Effector memory CD8-positive, alpha-beta T cell (primary cell): ENCODE measurements around the gene ARL11.

Source experiments
- ATAC-seq: fragments of 150-1000 bp; cut with Tn5 transposase; replicated peaks from 2 replicates; pipeline ENCODE4 v1.10.0; 2021; ENCODE audit warnings: mild to moderate bottlenecking, moderate library complexity
- DNase-seq, 3 experiments: peaks; one replicate each; pipeline ENCODE4 v3.0.0; 2021
- H3K27ac Mint-ChIP-seq, 2 donors: one replicate each; pipeline ENCODE4 v1.8.0; 2022; ENCODE audit warnings: mild to moderate bottlenecking in 2 of 2, mixed read lengths in 2 of 2, moderate library complexity in 2 of 2
- H3K27me3 Mint-ChIP-seq, 2 donors: one replicate each; pipeline ENCODE4 v1.8.0; 2022; ENCODE audit warnings: mixed read lengths in 2 of 2
- H3K36me3 Mint-ChIP-seq: one replicate; pipeline ENCODE4 v1.8.0; 2022; ENCODE audit warnings: mild to moderate bottlenecking, moderate library complexity, mixed read lengths; ENCODE audit not compliant: insufficient read depth
- H3K4me1 Mint-ChIP-seq, 2 donors: one replicate each; pipeline ENCODE4 v1.8.0; 2022; ENCODE audit warnings: low read depth in 2 of 2, mixed read lengths in 2 of 2
- H3K4me3 Mint-ChIP-seq, 2 donors: one replicate each; pipeline ENCODE4 v1.8.0; 2022; ENCODE audit warnings: mild to moderate bottlenecking in 2 of 2, mixed read lengths in 2 of 2, moderate library complexity in 2 of 2
- H3K9me3 Mint-ChIP-seq, 2 donors: one replicate each; pipeline ENCODE4 v1.8.0; 2022; ENCODE audit warnings: mixed read lengths in 2 of 2

The ARL11 gene

GRCh38 chr13:49625392-49626079 lies 2.8 kb upstream of the ARL11 start:
- peaks cover 5 to 8% of the 10 kb centered on the region in 2 donors for H3K4me1 Mint-ChIP-seq
- DNase-seq (no peak), ATAC-seq (no peak)
- no peaks in the 10 kb centered on the region for H3K9me3 Mint-ChIP-seq
- H3K27ac Mint-ChIP-seq: peak overlapping the region in 1 of 2 donors; percentile 17
- no peaks in the 10 kb centered on the region for H3K27me3 Mint-ChIP-seq
- no peaks in the 10 kb centered on the region for H3K36me3 Mint-ChIP-seq
- H3K4me3 Mint-ChIP-seq: no peak overlapping the region

DNA sequence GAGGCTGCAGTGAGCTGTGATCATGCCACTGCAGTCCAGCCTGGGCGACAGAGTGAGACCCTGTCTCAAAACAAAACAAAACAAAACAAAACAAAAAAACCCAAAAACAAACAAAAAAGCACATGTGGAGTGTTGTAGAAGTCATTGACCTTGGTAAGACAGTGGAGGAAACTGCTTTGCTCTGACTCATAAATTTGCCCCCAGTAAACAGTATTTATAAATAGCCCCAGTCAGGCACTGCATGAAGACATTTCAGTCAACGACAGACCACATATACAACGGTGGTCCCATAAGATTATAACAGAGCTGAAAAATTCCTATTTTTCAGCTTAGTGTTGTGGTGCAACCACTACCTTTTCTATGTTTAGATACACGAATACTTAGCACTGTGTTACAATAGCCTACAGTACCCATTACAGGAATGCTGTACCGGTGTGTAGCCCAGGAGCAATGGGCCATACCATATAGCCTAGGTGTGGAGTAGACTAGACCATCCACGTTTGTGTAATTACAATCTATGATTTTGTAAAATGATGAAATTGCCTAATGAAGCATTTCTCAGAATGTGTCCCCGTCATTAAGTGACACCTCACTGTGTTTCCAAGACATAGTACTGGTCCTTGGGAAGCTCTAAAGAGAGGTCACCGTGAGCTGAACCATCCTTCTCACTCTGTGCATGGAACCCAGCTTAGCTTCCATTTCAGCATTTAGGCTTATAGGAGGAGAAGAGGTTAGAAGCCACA lies 1.1 kb downstream of the ARL11 start:
- Mint-ChIP-seq H3K27me3 (no peaks in the 10 kb centered on the region), H3K4me3 (peak overlapping the region in 1 of 2 donors; percentile 68), H3K9me3 (no peaks in the 10 kb centered on the region), H3K27ac (peak overlapping the region in 1 of 2 donors; percentile 59), H3K36me3 (no peaks in the 10 kb centered on the region), H3K4me1 (peaks cover 5 to 8% of the 10 kb centered on the region in 2 donors)
- ATAC-seq (no peak), DNase-seq (no peak)

DNA sequence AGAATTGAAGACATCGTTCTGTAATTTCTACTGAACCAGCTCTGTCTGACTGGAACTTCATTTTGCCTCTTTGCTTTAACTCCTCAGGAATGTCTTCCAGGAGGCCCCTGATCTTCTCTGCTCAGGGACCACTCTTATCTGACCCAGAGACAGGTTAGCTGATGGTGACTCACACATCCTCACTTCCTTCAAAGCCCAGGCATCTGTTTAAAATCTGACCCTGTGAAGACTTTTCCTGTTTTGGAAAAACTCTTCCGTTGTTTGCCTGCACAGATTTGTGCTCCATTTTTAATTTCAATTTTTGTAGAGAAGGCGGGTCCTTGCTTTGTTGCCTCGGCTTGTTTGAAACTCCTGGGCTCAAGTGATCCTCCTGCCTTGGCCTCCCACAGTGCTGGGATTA lies 1.6 kb downstream of the ARL11 start:
- H3K4me1 Mint-ChIP-seq: peaks cover 5 to 11% of the 10 kb centered on the region in 2 donors

DNA sequence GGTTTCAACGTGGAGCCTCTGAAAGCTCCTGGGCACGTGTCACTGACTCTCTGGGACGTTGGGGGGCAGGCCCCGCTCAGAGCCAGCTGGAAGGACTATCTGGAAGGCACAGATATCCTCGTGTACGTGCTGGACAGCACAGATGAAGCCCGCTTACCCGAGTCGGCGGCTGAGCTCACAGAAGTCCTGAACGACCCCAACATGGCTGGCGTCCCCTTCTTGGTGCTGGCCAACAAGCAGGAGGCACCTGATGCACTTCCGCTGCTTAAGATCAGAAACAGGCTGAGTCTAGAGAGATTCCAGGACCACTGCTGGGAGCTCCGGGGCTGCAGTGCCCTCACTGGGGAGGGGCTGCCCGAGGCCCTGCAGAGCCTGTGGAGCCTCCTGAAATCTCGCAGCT lies 2.3 kb downstream of the ARL11 start:
- Mint-ChIP-seq H3K4me1 (peaks cover 11 to 14% of the 10 kb centered on the region in 2 donors), H3K36me3 (no peaks in the 10 kb centered on the region), H3K4me3 (no peak overlapping the region), H3K27ac (no peak overlapping the region), H3K27me3 (no peaks in the 10 kb centered on the region), H3K9me3 (no peaks in the 10 kb centered on the region)
- ATAC-seq (no peak), DNase-seq (no peak)

More for the DNA sequence above, 1.6 kb downstream of the ARL11 start:
- Mint-ChIP-seq H3K36me3 (no peaks in the 10 kb centered on the region), H3K27ac (no peak overlapping the region), H3K4me3 (no peak overlapping the region), H3K9me3 (no peaks in the 10 kb centered on the region), H3K27me3 (no peaks in the 10 kb centered on the region)
- DNase-seq (no peak), ATAC-seq (no peak)

DNA sequence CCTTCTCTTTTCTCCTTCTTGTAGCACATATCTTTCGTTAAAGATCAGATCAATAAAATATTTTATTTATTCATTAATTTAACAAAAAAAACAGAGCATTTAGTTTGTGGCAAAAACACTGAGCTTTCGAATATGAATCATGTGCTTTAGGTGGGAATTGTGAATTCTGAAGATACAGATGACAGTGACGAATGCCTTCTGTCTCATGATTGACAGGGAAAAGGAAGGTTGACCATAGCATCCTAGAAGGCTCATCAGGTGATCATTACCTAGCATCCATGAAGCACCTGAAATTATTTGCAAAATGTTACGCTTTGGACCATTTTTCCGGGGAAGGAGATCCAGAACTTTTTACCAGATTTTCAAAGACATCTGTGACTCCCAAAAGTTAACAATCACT lies 3.8 kb downstream of the ARL11 start:
- Mint-ChIP-seq H3K36me3 (no peaks in the 10 kb centered on the region), H3K27me3 (no peaks in the 10 kb centered on the region), H3K9me3 (no peaks in the 10 kb centered on the region), H3K4me1 (peaks cover 20 to 24% of the 10 kb centered on the region in 2 donors), H3K4me3 (no peak overlapping the region), H3K27ac (no peak overlapping the region)
- DNase-seq (no peak), ATAC-seq (no peak)

GRCh38 chr13:49633710-49634109 lies 5.4 kb downstream of the ARL11 start:
- H3K27me3 Mint-ChIP-seq: no peaks in the 10 kb centered on the region
- ATAC-seq (no peak), DNase-seq (no peak)
- peaks cover 16% of the 10 kb centered on the region in 2 donors for H3K4me1 Mint-ChIP-seq
- H3K4me3 Mint-ChIP-seq: no peak overlapping the region
- H3K36me3 Mint-ChIP-seq: no peaks in the 10 kb centered on the region
- H3K9me3 Mint-ChIP-seq: no peaks in the 10 kb centered on the region
- no peak overlapping the region for H3K27ac Mint-ChIP-seq

- Mint-ChIP-seq H3K4me3 (peak overlapping the region; percentile 59 to 73), H3K36me3 (no peaks in the 10 kb centered on the region), H3K27me3 (no peaks in the 10 kb centered on the region), H3K9me3 (no peaks in the 10 kb centered on the region), H3K27ac (peak overlapping the region; percentile 50 to 80), H3K4me1 (peaks cover 16% of the 10 kb centered on the region in 2 donors)
- DNase-seq (peak; percentile 19 to 41 (median 20)), ATAC-seq (peak; percentile 82)
These were observed 7.5 kb downstream of the ARL11 start for GRCh38 chr13:49635599-49636433.

- DNase-seq (no peak), ATAC-seq (no peak)
- Mint-ChIP-seq H3K27me3 (no peaks in the 10 kb centered on the region), H3K4me1 (peaks cover 16% of the 10 kb centered on the region in 2 donors), H3K36me3 (no peaks in the 10 kb centered on the region), H3K4me3 (peak overlapping the region; percentile 59 to 73), H3K9me3 (no peaks in the 10 kb centered on the region), H3K27ac (peak overlapping the region; percentile 50 to 80)
These were observed 8.4 kb downstream of the ARL11 start for GRCh38 chr13:49636705-49637104.

DNA sequence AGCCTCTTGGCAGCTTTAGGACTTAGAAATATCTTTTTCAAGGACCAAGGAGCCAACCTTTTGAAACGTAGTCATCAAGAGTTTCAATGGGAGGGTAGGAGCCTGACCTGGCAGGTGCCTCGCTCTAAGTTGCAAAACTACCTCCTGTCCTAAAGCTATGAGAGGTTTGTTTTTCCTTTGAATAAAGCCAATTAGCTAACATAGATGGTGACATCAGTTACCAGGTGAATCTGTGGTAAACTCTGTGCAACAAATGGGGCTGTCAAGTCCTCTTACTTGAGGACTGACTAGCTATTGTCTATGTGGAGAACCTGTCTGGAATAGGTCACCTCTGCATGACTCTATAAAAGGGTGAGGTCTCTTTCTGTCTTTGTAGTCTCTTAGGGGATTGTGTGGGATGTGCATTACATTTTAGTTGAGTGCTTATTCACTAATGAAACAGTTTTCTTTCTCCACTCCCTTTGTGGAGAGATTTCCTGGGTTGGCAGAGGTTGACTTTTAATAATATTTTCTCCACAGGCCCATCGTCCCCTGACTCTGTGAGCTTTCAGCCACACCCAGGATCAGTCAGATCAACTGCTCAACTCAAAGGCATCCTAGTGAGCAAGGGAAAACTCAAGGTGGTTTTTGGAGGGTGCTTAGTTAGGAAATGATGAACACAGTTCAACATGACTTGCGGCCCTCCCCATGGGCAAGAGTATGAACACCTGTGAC lies 9.9 kb downstream of the ARL11 start:
- peaks cover 16% of the 10 kb centered on the region in 2 donors for H3K4me1 Mint-ChIP-seq
- no peak overlapping the region for H3K4me3 Mint-ChIP-seq

DNA sequence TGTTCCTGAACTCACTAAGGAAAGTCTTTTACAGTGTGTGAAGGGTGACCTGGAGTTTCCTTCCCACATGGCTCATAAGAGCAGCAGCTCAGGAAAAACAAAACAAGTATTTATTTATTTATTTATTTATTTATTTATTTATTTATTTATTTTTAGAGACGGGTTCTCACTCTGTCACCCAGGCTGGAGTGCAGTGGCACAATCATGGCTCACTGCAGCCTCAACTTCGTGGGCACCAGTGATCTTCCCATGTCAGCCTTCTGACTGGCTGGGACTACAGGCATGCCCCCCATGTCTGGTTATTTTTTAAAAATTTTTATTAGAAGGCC lies 10.4 kb downstream of the ARL11 start:
- Mint-ChIP-seq H3K4me1 (peaks cover 16% of the 10 kb centered on the region in 2 donors), H3K9me3 (no peaks in the 10 kb centered on the region), H3K27ac (no peak overlapping the region), H3K36me3 (no peaks in the 10 kb centered on the region), H3K27me3 (no peaks in the 10 kb centered on the region), H3K4me3 (no peak overlapping the region)
- no peak for ATAC-seq
- DNase-seq: no peak

More for the DNA sequence above, 9.9 kb downstream of the ARL11 start:
- Mint-ChIP-seq H3K27me3 (no peaks in the 10 kb centered on the region), H3K36me3 (no peaks in the 10 kb centered on the region), H3K27ac (no peak overlapping the region), H3K9me3 (no peaks in the 10 kb centered on the region)
- ATAC-seq (no peak), DNase-seq (no peak)

DNA sequence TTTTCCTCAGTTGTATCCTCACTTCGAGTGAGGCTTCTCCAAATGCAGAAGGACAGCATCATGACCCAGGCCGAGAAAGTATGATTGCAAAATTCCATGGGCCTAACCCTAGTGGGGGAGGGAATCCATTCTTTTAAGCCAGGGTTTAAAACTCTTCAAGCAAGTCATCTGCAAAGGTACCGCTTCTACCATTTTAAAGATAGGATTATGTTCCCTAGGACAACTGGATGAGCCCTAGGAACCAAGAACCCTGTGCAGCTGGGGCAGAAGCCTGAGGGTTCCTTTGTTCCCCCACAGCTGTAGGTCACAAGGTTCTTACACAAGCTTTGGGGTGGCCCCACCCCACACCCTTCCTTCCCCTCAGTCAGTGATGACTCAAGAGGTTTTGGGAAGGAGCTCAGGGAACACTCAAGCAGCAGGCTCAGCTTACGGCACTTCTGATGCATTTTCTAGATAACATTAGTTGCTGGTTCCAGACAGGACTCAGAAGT lies 13.5 kb downstream of the ARL11 start:
- Mint-ChIP-seq H3K4me3 (no peak overlapping the region), H3K9me3 (no peaks in the 10 kb centered on the region), H3K36me3 (no peaks in the 10 kb centered on the region), H3K27me3 (no peaks in the 10 kb centered on the region), H3K4me1 (peaks cover 4% of the 10 kb centered on the region in 2 donors), H3K27ac (no peak overlapping the region)
- DNase-seq (no peak), ATAC-seq (no peak)

- H3K4me1 Mint-ChIP-seq: peaks cover 4% of the 10 kb centered on the region in 2 donors
- ATAC-seq: no peak
- H3K9me3 Mint-ChIP-seq: no peaks in the 10 kb centered on the region
- H3K4me3 Mint-ChIP-seq: no peak overlapping the region
- H3K27ac Mint-ChIP-seq: no peak overlapping the region
- no peaks in the 10 kb centered on the region for H3K27me3 Mint-ChIP-seq
- H3K36me3 Mint-ChIP-seq: no peaks in the 10 kb centered on the region
- DNase-seq: no peak
These were observed 14.8 kb downstream of the ARL11 start for GRCh38 chr13:49643035-49643646.
